GM12878 (cell line): ENCODE data around the gene SMPD3. TPM values are rescaled to one million over a fixed set of nuclear protein-coding genes. Genes with fewer than 3 reads are reported as not detected.
A peak's percentile ranks its signal among the peaks of the same experiment; 100 is the strongest.

Source experiments
- CHD4 ChIP-seq: fragments of 200-600 bp; sonication (generic); IDR thresholded peaks from 2 replicates; pipeline ENCODE4 v1.6.1; 2016; ENCODE audit warnings: mild to moderate bottlenecking
- EP300 ChIP-seq, 2 experiments: fragments of 150-350 bp in 1 of 2; IDR thresholded peaks; 2 replicates each; pipeline ENCODE4 v1.6.1; 2011 to 2012; ENCODE audit warnings: low read depth in 2 of 2, low read length in 2 of 2, borderline replicate concordance in 1 of 2, improper control_type of control experiment in 1 of 2, inconsistent platforms in 1 of 2; ENCODE audit not compliant: control insufficient read depth in 1 of 2
- HDGF ChIP-seq: fragments of 450-650 bp; IDR thresholded peaks from 2 replicates; pipeline ENCODE4 v1.6.1; 2016; ENCODE audit warnings: antibody characterized with exemption
- IKZF1 ChIP-seq: fragments of 450-650 bp; conservative IDR thresholded peaks from 2 replicates; pipeline ENCODE4 v1.6.1; 2017; ENCODE audit warnings: antibody characterized with exemption, mild to moderate bottlenecking
- JUND ChIP-seq: IDR thresholded peaks from 2 replicates; pipeline ENCODE4 v1.6.1; 2012; ENCODE audit warnings: low read depth, mild to moderate bottlenecking, low read length, improper control_type of control experiment, moderate library complexity
- PAX5 ChIP-seq: IDR thresholded peaks from 2 replicates; pipeline ENCODE4 v1.6.1; 2011; ENCODE audit warnings: low read depth, low read length, borderline replicate concordance
- POU2F2 ChIP-seq: IDR thresholded peaks from 3 replicates; pipeline ENCODE4 v1.6.1; 2011; ENCODE audit warnings: low read depth, mild to moderate bottlenecking, low read length, borderline replicate concordance
- SIX5 ChIP-seq: IDR thresholded peaks from 2 replicates; pipeline ENCODE4 v1.6.1; 2011; ENCODE audit warnings: mild to moderate bottlenecking, low read depth, low read length, moderate library complexity; ENCODE audit not compliant: severe bottlenecking
- TARDBP ChIP-seq: IDR thresholded peaks from 2 replicates; pipeline ENCODE4 v1.6.1; 2016; ENCODE audit warnings: borderline replicate concordance
- ZNF217 ChIP-seq: fragments of 450-650 bp; IDR thresholded peaks from 2 replicates; pipeline ENCODE4 v1.6.1; 2017; ENCODE audit warnings: antibody characterized with exemption, mild to moderate bottlenecking
- polyA plus RNA-seq, 11 experiments: library from polyadenylated mRNA; depleted of rRNA in 4 of 11; unstranded in 6 of 11; stranded (reverse) in 5 of 11; fragments of >200 nt; fragmentation: Nextera tagmentation in 4 of 11; fragmentation: Illumina TruSeq in 1 of 11; extraction: Ambion mirVana in 4 of 11; extraction: Trizol in 1 of 11; gene quantifications; 1 replicate in 1 of 11; 2 replicates in 10 of 11; pipeline versions ENCODE4 v1.2.1 to v1.2.3, GENCODE V29; 2011 to 2016; ENCODE audit warnings: inconsistent platforms in 2 of 11, missing spikeins in 2 of 11, low read depth in 1 of 11
- total RNA-seq, 4 experiments: library from RNA; depleted of rRNA in 3 of 4; stranded (reverse); fragments of >200 nt in 3 of 4; fragmentation: Illumina TruSeq in 1 of 4; extraction: Trizol in 1 of 4; gene quantifications; 2 replicates each; pipeline versions ENCODE4 v1.2.1 to v1.2.3, GENCODE V29; 2013 to 2021
- TF ChIP-seq, protein P1 (sequence below): fragments of 450-650 bp; IDR thresholded peaks from 2 replicates; pipeline ENCODE4 v1.6.1; 2018; ENCODE audit warnings: mild to moderate bottlenecking, low read depth, moderate library complexity; ENCODE audit not compliant: partially characterized antibody
- TF ChIP-seq, protein P2 (sequence below): fragments of 450-650 bp; IDR thresholded peaks from 2 replicates; pipeline ENCODE4 v1.6.1; 2017; ENCODE audit warnings: antibody characterized with exemption, mild to moderate bottlenecking, moderate library complexity
- TF ChIP-seq, protein P3 (sequence below): IDR thresholded peaks from 2 replicates; pipeline ENCODE4 v1.6.1; 2012; ENCODE audit warnings: low read depth, low read length, improper control_type of control experiment
- TF ChIP-seq, protein P4 (sequence below): fragments of 450-650 bp; IDR thresholded peaks from 2 replicates; pipeline ENCODE4 v1.6.1; 2017; ENCODE audit warnings: mild to moderate bottlenecking, moderate library complexity
- TF ChIP-seq, protein P5 (sequence below), 3 experiments: IDR thresholded peaks in 2 of 3; conservative IDR thresholded peaks in 1 of 3; 2 replicates each; pipeline ENCODE4 v1.5.1; 2011; ENCODE audit warnings: low read depth in 3 of 3, low read length in 3 of 3, mild to moderate bottlenecking in 3 of 3, control low read depth in 2 of 3, moderate library complexity in 2 of 3, inconsistent platforms in 1 of 3, mixed read lengths in 1 of 3; ENCODE audit not compliant: control insufficient read depth in 2 of 3, insufficient read depth in 1 of 3; ENCODE audit errors: extremely low read depth in 1 of 3

Gene SMPD3
- total and polyA plus RNA-seq, 10 of the 15 experiments (the other 5 are each of a cell fraction or from before 2014, with no cell fraction given) = 0.04 to 2.0 (median 1.2) TPM

DNA sequence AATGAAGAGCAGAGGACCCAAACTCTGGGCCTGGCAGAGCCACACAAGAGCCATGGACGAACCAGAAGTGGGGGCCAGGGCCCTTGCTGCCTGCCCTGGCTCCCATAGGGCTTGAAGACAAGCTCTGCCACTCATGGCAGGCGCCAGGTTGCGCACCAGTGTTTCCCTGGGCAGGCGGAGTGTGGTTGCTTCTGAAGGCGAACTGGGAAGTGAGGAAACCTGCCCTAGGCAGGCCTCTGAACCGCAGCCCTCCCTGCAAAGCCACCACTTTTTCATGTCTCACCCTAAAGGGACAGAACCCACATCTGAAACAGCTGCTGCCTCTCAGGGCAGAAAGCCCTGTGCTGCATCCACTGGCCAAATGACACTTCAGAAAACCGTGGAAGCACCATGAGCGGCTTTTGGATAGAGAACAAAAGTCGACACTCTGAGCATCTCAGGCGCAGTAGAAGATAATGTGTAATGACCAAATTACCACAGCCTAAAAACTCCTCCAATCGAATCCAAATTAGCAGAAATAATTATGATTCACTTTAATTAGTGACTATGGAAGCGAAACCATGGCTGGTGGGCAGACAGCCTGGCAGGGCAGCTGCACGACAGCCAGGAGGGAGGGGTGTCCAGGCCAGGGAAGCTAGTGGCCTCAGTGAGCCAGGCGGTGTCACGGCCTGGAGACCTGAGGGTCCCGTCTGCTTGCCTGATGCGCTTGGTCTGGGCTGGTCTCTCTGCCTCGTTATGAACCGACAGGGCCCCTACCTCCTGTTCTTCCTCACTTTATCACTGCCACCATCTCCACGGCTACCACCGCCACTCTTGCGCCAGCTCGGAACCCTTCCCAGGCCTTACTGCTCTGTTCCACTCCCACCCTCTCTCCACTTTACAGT is 78.4 kb downstream of the SMPD3 start (continued):
- TF ChIP-seq, protein P1, sequence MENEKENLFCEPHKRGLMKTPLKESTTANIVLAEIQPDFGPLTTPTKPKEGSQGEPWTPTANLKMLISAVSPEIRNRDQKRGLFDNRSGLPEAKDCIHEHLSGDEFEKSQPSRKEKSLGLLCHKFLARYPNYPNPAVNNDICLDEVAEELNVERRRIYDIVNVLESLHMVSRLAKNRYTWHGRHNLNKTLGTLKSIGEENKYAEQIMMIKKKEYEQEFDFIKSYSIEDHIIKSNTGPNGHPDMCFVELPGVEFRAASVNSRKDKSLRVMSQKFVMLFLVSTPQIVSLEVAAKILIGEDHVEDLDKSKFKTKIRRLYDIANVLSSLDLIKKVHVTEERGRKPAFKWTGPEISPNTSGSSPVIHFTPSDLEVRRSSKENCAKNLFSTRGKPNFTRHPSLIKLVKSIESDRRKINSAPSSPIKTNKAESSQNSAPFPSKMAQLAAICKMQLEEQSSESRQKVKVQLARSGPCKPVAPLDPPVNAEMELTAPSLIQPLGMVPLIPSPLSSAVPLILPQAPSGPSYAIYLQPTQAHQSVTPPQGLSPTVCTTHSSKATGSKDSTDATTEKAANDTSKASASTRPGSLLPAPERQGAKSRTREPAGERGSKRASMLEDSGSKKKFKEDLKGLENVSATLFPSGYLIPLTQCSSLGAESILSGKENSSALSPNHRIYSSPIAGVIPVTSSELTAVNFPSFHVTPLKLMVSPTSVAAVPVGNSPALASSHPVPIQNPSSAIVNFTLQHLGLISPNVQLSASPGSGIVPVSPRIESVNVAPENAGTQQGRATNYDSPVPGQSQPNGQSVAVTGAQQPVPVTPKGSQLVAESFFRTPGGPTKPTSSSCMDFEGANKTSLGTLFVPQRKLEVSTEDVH = no peak
- TF ChIP-seq, protein P2, sequence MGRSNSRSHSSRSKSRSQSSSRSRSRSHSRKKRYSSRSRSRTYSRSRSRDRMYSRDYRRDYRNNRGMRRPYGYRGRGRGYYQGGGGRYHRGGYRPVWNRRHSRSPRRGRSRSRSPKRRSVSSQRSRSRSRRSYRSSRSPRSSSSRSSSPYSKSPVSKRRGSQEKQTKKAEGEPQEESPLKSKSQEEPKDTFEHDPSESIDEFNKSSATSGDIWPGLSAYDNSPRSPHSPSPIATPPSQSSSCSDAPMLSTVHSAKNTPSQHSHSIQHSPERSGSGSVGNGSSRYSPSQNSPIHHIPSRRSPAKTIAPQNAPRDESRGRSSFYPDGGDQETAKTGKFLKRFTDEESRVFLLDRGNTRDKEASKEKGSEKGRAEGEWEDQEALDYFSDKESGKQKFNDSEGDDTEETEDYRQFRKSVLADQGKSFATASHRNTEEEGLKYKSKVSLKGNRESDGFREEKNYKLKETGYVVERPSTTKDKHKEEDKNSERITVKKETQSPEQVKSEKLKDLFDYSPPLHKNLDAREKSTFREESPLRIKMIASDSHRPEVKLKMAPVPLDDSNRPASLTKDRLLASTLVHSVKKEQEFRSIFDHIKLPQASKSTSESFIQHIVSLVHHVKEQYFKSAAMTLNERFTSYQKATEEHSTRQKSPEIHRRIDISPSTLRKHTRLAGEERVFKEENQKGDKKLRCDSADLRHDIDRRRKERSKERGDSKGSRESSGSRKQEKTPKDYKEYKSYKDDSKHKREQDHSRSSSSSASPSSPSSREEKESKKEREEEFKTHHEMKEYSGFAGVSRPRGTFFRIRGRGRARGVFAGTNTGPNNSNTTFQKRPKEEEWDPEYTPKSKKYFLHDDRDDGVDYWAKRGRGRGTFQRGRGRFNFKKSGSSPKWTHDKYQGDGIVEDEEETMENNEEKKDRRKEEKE = no peak
- TF ChIP-seq TARDBP (no peak), PAX5 (peak; percentile 78; the same call in 1 of the 2 replicates), POU2F2 (0 out of 3 replicates have a peak, but pooled peaks have one; percentile 29), JUND (no peak), ZNF217 (0 out of 2 replicates have a peak, but pooled peaks have one; percentile 26), HDGF (no peak), EP300 (IDR thresholded peaks at IDR 0.05; ENCODE audit: borderline replicate concordance in 1 of 2, control insufficient read depth in 1 of 2, low read depth in 2 of 2, low read length in 2 of 2) (0 out of 4 replicates have a peak, but pooled peaks have one; percentile 20 to 43), IKZF1 (peak; percentile 96), CHD4 (no peak), SIX5 (no peak)
- TF ChIP-seq, protein P3, sequence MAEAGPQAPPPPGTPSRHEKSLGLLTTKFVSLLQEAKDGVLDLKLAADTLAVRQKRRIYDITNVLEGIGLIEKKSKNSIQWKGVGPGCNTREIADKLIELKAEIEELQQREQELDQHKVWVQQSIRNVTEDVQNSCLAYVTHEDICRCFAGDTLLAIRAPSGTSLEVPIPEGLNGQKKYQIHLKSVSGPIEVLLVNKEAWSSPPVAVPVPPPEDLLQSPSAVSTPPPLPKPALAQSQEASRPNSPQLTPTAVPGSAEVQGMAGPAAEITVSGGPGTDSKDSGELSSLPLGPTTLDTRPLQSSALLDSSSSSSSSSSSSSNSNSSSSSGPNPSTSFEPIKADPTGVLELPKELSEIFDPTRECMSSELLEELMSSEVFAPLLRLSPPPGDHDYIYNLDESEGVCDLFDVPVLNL = no peak
- TF ChIP-seq, protein P4, sequence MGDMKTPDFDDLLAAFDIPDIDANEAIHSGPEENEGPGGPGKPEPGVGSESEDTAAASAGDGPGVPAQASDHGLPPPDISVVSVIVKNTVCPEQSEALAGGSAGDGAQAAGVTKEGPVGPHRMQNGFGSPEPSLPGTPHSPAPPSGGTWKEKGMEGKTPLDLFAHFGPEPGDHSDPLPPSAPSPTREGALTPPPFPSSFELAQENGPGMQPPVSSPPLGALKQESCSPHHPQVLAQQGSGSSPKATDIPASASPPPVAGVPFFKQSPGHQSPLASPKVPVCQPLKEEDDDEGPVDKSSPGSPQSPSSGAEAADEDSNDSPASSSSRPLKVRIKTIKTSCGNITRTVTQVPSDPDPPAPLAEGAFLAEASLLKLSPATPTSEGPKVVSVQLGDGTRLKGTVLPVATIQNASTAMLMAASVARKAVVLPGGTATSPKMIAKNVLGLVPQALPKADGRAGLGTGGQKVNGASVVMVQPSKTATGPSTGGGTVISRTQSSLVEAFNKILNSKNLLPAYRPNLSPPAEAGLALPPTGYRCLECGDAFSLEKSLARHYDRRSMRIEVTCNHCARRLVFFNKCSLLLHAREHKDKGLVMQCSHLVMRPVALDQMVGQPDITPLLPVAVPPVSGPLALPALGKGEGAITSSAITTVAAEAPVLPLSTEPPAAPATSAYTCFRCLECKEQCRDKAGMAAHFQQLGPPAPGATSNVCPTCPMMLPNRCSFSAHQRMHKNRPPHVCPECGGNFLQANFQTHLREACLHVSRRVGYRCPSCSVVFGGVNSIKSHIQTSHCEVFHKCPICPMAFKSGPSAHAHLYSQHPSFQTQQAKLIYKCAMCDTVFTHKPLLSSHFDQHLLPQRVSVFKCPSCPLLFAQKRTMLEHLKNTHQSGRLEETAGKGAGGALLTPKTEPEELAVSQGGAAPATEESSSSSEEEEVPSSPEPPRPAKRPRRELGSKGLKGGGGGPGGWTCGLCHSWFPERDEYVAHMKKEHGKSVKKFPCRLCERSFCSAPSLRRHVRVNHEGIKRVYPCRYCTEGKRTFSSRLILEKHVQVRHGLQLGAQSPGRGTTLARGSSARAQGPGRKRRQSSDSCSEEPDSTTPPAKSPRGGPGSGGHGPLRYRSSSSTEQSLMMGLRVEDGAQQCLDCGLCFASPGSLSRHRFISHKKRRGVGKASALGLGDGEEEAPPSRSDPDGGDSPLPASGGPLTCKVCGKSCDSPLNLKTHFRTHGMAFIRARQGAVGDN = no peak
- TF ChIP-seq, protein P5, sequence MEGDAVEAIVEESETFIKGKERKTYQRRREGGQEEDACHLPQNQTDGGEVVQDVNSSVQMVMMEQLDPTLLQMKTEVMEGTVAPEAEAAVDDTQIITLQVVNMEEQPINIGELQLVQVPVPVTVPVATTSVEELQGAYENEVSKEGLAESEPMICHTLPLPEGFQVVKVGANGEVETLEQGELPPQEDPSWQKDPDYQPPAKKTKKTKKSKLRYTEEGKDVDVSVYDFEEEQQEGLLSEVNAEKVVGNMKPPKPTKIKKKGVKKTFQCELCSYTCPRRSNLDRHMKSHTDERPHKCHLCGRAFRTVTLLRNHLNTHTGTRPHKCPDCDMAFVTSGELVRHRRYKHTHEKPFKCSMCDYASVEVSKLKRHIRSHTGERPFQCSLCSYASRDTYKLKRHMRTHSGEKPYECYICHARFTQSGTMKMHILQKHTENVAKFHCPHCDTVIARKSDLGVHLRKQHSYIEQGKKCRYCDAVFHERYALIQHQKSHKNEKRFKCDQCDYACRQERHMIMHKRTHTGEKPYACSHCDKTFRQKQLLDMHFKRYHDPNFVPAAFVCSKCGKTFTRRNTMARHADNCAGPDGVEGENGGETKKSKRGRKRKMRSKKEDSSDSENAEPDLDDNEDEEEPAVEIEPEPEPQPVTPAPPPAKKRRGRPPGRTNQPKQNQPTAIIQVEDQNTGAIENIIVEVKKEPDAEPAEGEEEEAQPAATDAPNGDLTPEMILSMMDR (IDR thresholded peaks at IDR 0.05 in 2 of 3, conservative IDR thresholded peaks at IDR 0.05 in 1 of 3; ENCODE audit: control insufficient read depth in 2 of 3, extremely low read depth in 1 of 3, insufficient read depth in 1 of 3, low read depth in 3 of 3, low read length in 3 of 3) = no peak
